ENCODE results near the gene PTH1R. TPM values are rescaled to one million over a fixed set of nuclear protein-coding genes. Genes with fewer than 3 reads are reported as not detected.

Gene PTH1R
- total and polyA plus RNA-seq, 10 of the 15 experiments (the other 5 are each of a cell fraction or from before 2014, with no cell fraction given) = not detected

GRCh38 chr3:46928282-46928681 lies 50.8 kb downstream of the PTH1R start (continued):
- TF ChIP-seq, protein P1, sequence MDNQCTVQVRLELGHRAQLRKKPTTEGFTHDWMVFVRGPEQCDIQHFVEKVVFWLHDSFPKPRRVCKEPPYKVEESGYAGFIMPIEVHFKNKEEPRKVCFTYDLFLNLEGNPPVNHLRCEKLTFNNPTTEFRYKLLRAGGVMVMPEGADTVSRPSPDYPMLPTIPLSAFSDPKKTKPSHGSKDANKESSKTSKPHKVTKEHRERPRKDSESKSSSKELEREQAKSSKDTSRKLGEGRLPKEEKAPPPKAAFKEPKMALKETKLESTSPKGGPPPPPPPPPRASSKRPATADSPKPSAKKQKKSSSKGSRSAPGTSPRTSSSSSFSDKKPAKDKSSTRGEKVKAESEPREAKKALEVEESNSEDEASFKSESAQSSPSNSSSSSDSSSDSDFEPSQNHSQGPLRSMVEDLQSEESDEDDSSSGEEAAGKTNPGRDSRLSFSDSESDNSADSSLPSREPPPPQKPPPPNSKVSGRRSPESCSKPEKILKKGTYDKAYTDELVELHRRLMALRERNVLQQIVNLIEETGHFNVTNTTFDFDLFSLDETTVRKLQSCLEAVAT (IDR thresholded peaks at IDR 0.05) = peak; percentile 88
- TF ChIP-seq MTA2 (IDR thresholded peaks at IDR 0.05; ENCODE audit: low read depth) (peak; percentile 74; the same call in 1 of the 2 replicates), SKIL (IDR thresholded peaks at IDR 0.05; ENCODE audit: low read depth, poor library complexity, severe bottlenecking) (peak; percentile 83), ELK1 (IDR thresholded peaks at IDR 0.05; ENCODE audit: low read depth, low read length) (no peak), RFX5 (IDR thresholded peaks at IDR 0.05; ENCODE audit: low read depth, low read length) (no peak), SMAD5 (IDR thresholded peaks at IDR 0.05; ENCODE audit: low read depth) (no peak), MEF2B (IDR thresholded peaks at IDR 0.05; ENCODE audit: partially characterized antibody, poor library complexity, severe bottlenecking) (peak; percentile 86), BHLHE40 (IDR thresholded peaks at IDR 0.05; ENCODE audit: borderline replicate concordance in 1 of 2, low read depth in 2 of 2, low read length in 1 of 2) (peak; percentile 44; a peak in 1 of 4 replicates), KLF5 (IDR thresholded peaks at IDR 0.05; ENCODE audit: partially characterized antibody) (peak; percentile 86), YBX1 (IDR thresholded peaks at IDR 0.05) (no peak), EED (IDR thresholded peaks at IDR 0.05; ENCODE audit: low read depth) (peak; percentile 29; the same call in 1 of the 2 replicates), WRNIP1 (IDR thresholded peaks at IDR 0.05; ENCODE audit: borderline replicate concordance, low read depth, low read length) (no peak), SMC3 (IDR thresholded peaks at IDR 0.05; ENCODE audit: borderline replicate concordance, low read length) (no peak), ASH2L (IDR thresholded peaks at IDR 0.05; ENCODE audit: borderline replicate concordance, low read depth) (no peak), TCF3 (IDR thresholded peaks at IDR 0.05; ENCODE audit: borderline replicate concordance, insufficient read depth, low read depth, low read length) (no peak), POLR2AphosphoS2 (IDR thresholded peaks at IDR 0.05; ENCODE audit: low read depth, low read length) (no peak), NFIC (IDR thresholded peaks at IDR 0.05; ENCODE audit: low read depth, low read length) (peak; percentile 32; the same call in 1 of the 2 replicates), ETV6 (conservative IDR thresholded peaks at IDR 0.05 in 1 of 2, IDR thresholded peaks at IDR 0.05 in 1 of 2; ENCODE audit: borderline replicate concordance in 1 of 2, low read depth in 1 of 2) (peak in 1 of 2 experiments; percentile 33; a peak in 1 of 4 replicates), RAD51 (IDR thresholded peaks at IDR 0.05) (peak; percentile 52; the same call in 1 of the 2 replicates), RBBP5 (conservative IDR thresholded peaks at IDR 0.05) (no peak), HCFC1 (IDR thresholded peaks at IDR 0.05; ENCODE audit: low read length) (no peak), SREBF1 (IDR thresholded peaks at IDR 0.05; ENCODE audit: low read length) (no peak)
- TF ChIP-seq, protein P2, sequence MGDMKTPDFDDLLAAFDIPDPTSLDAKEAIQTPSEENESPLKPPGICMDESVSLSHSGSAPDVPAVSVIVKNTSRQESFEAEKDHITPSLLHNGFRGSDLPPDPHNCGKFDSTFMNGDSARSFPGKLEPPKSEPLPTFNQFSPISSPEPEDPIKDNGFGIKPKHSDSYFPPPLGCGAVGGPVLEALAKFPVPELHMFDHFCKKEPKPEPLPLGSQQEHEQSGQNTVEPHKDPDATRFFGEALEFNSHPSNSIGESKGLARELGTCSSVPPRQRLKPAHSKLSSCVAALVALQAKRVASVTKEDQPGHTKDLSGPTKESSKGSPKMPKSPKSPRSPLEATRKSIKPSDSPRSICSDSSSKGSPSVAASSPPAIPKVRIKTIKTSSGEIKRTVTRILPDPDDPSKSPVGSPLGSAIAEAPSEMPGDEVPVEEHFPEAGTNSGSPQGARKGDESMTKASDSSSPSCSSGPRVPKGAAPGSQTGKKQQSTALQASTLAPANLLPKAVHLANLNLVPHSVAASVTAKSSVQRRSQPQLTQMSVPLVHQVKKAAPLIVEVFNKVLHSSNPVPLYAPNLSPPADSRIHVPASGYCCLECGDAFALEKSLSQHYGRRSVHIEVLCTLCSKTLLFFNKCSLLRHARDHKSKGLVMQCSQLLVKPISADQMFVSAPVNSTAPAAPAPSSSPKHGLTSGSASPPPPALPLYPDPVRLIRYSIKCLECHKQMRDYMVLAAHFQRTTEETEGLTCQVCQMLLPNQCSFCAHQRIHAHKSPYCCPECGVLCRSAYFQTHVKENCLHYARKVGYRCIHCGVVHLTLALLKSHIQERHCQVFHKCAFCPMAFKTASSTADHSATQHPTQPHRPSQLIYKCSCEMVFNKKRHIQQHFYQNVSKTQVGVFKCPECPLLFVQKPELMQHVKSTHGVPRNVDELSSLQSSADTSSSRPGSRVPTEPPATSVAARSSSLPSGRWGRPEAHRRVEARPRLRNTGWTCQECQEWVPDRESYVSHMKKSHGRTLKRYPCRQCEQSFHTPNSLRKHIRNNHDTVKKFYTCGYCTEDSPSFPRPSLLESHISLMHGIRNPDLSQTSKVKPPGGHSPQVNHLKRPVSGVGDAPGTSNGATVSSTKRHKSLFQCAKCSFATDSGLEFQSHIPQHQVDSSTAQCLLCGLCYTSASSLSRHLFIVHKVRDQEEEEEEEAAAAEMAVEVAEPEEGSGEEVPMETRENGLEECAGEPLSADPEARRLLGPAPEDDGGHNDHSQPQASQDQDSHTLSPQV (IDR thresholded peaks at IDR 0.05) = peak; percentile 75; the same call in 1 of the 2 replicates

Measured in GM12878 (cell line).